Measurements from ENCODE around the gene OCEL1.
A peak's percentile ranks its signal among the peaks of the same experiment; 100 is the strongest.
"Not testable (repeated sequence)": the region's sequence is repeated elsewhere in the genome, so short reads cannot be mapped to it uniquely, and the experiment has no call there.

The OCEL1 gene

DNA sequence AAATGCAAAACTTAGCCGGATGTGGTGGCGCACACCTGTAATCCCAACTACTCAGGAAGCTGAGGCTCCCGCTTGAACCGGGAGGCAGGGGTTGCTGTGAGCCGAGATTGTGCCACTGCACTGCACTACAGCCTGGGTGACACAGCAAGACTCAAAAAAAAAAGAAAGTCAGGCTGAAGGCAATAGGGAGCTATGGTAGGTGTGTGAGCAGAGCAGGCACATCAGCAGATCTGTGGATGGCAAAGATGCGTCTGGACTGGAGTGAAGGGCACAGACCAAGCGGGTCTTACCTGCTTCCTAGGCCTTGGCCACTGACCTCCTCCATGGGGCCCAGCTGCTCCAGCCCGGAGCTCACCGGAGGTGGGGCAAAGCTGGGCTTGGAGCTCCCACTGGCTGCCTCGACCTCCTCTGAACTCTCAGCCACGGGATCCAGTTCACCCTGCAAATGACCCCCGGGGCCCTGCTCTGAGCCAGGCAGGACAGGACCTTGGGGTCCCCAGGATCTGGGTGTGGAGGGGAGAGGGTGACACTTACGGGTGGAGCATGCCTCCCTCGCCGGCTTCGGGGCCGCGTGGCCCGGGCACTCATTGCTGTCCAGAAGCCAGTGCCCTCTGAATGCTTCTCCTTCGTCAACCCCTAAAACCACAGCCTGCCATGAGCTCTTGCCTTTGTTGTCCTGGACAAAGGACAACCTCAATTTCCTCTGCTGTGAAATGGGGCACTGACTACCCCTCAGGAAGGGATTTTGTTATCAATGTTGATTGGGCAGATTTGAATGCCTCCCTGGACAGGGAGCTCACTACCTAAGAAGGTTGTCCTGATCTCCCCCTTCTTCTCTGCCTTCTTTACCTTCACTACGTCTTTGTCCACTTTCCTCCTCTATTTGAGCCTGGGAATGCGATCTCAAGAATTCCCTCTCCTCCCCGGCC, 38.0 kb downstream of the OCEL1 start:
- DNase-seq (ENCODE audit: low spot score), result no peak

DNA sequence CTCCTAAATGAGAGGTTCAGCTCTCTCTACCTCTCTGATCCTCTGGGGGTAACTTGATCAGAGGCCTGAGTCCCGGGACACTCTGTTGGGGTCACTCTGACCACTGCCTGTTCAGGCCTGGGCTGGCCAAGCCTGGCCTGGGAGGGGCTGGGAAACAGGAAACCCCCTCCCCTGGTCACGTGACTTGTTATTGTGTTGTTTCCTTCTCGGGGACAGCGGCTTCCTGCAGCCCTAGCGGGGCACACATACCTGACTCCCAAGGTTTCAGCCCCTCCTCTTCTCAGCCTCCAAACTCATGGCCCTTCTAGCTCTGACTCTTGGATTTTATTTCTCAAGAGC, 38.6 kb downstream of the OCEL1 start, which contains the start of gene USHBP1:
USHBP1 (minus strand) TSS at position 105 of the 339 bp plus-strand sequence. CDS start 446 bp downstream, outside the sequence.
- DNase-seq (ENCODE audit: low spot score), result no peak

DNA sequence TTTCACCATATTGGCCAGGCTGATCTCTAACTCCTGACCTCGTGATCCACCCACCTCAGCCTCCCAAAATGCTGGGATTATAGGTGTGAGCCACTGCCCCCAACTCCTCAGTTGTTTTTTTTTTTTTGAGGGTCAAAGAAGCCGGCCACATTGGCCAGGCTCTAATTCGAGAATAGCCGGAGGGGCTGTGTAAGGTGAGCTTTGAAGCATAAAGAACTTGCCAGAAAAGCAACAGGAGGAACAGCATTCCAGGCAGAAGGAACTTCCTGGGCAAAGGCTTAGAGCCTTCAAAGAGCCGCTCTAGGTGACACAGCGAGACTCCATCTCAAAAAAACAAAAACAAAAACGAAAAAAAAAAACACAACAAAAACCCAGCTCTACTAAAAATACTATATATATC, 40.0 kb downstream of the OCEL1 start:
- DNase-seq (ENCODE audit: low spot score), result no peak

DNA sequence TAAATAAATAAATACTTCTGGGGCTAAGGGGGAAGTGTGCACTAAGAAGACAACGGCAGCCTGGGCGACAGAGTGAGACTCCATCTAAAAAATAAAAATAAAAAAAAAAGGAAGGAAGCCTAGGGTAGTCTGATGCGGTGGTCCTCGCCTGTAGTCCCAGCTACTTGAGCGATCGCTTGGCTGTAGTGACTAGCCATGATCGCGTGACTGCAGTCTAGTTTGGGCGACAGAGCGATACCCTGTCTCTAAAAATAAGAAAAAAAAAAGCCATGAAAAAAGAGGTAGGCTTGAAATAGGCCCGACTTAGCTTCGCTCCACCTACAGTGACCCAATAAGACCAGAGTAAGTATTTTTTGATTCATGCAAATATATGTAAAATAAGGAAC, 40.6 kb downstream of the OCEL1 start:
- DNase-seq (ENCODE audit: low spot score), result no peak

- DNase-seq (ENCODE audit: low spot score), result peak; percentile 100
Measured at GRCh38 chr19:17266975-17267788, 41.2 kb downstream of the OCEL1 start, which contains the start of gene BABAM1. TSS of gene BABAM1 (plus strand) at chr19:17267443. CDS start at chr19:17268807, 1,364 bp downstream.

- DNase-seq (ENCODE audit: low spot score), result no peak
Measured at GRCh38 chr19:17268754-17269153, 42.7 kb downstream of the OCEL1 start.

DNA sequence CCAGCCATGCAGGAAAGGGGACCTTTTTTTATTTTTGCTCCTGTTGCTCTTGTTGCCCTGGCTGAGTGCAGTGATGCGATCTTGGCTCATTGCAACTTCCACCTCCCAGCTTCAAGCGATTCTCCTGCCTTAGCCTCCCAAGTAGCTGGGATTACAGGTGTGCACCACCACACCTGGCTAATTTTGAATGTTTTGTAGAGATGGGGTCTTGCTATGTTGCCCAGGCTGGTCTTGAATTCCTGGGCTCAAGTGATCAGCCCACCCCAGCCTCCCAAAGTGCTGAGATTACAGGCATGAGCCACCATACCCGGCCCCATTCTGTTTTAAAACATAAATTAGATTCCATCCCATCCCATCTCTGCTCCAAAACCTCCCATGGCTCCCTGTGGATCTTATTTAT, 48.9 kb downstream of the OCEL1 start:
- not testable (repeated sequence) for DNase-seq (ENCODE audit: low spot score)

GRCh38 chr19:17275441-17276175, 49.6 kb downstream of the OCEL1 start:
- no peak for DNase-seq (ENCODE audit: low spot score)
